K562 (cell line): ENCODE data around the gene R3HDM2. TPM values are rescaled to one million over a fixed set of nuclear protein-coding genes. Genes with fewer than 3 reads are reported as not detected.

Experiments
- CBFA2T2 ChIP-seq: fragments of 450-650 bp; conservative IDR thresholded peaks from 2 replicates; pipeline ENCODE4 v1.6.1; 2017; ENCODE audit warnings: mild to moderate bottlenecking
- DMBX1 ChIP-seq: fragments of 250-450 bp; sonication (Bioruptor Pico); IDR thresholded peaks from 2 replicates; pipeline ENCODE4 v1.8.0; 2022; ENCODE audit warnings: inconsistent platforms, mild to moderate bottlenecking, moderate library complexity, borderline replicate concordance
- ETS2 ChIP-seq: IDR thresholded peaks from 2 replicates; pipeline ENCODE4 v1.6.1; 2016; ENCODE audit warnings: borderline replicate concordance, missing genetic modification characterization, mild to moderate bottlenecking, moderate library complexity, missing compliant biosample characterization; ENCODE audit not compliant: poor library complexity, severe bottlenecking
- GATAD2B ChIP-seq: fragments of 450-650 bp; IDR thresholded peaks from 2 replicates; pipeline ENCODE4 v1.6.1; 2017; ENCODE audit warnings: mild to moderate bottlenecking, borderline replicate concordance
- GTF2A2 ChIP-seq: IDR thresholded peaks from 2 replicates; pipeline ENCODE4 v1.6.1; 2016; ENCODE audit warnings: mild to moderate bottlenecking, missing genetic modification characterization, missing compliant biosample characterization
- KAT2B ChIP-seq: IDR thresholded peaks from one replicate; pipeline ENCODE4 v1.6.1; 2012; ENCODE audit warnings: low read depth, mild to moderate bottlenecking, control low read depth, inconsistent platforms, low read length, moderate library complexity
- KAT8 ChIP-seq: fragments of 450-650 bp; IDR thresholded peaks from 2 replicates; pipeline ENCODE4 v1.6.1; 2016; ENCODE audit warnings: low read depth, mild to moderate bottlenecking
- MYBL2 ChIP-seq, 2 experiments: fragments of 450-650 bp in 1 of 2; sonication (generic) in 1 of 2; formaldehyde crosslinking in 1 of 2; IDR thresholded peaks; 2 replicates each; pipeline versions ENCODE4 v1.6.1 to v1.8.1; 2017 to 2022; ENCODE audit warnings: borderline replicate concordance in 1 of 2, inconsistent platforms in 1 of 2, low read depth in 1 of 2, mild to moderate bottlenecking in 1 of 2, missing genetic modification reagents in 1 of 2, moderate library complexity in 1 of 2
- NELFE ChIP-seq: IDR thresholded peaks from 2 replicates; pipeline ENCODE4 v1.6.1; 2011; ENCODE audit warnings: mild to moderate bottlenecking; ENCODE audit not compliant: insufficient read depth, insufficient read length
- RHOXF2B ChIP-seq: fragments of 250-450 bp; sonication (Bioruptor Pico); conservative IDR thresholded peaks from 2 replicates; pipeline ENCODE4 v1.5.1; 2021
- SMAD3 ChIP-seq: fragments of 450-650 bp; formaldehyde crosslinking; conservative IDR thresholded peaks from 2 replicates; pipeline ENCODE4 v1.4.0; 2020; ENCODE audit warnings: mild to moderate bottlenecking
- TBL1XR1 ChIP-seq, 2 experiments: IDR thresholded peaks; 2 replicates each; pipeline ENCODE4 v1.6.1; 2012; ENCODE audit warnings: improper control_type of control experiment in 2 of 2, low read length in 2 of 2, mild to moderate bottlenecking in 1 of 2
- TEAD2 ChIP-seq: fragments of 450-650 bp; IDR thresholded peaks from 2 replicates; pipeline ENCODE4 v1.6.1; 2016; ENCODE audit warnings: missing genetic modification characterization, control low read depth, missing compliant biosample characterization
- UBTF ChIP-seq, 2 experiments: IDR thresholded peaks; 2 replicates each; pipeline ENCODE4 v1.6.1; 2012; ENCODE audit warnings: improper control_type of control experiment in 2 of 2, low read depth in 2 of 2, low read length in 2 of 2, borderline replicate concordance in 1 of 2
- ZNF282 ChIP-seq: sonication (generic); formaldehyde crosslinking; IDR thresholded peaks from 2 replicates; pipeline ENCODE4 v1.8.1; 2023; ENCODE audit warnings: missing genetic modification reagents
- ZNF445 ChIP-seq: fragments of 250-450 bp; sonication (Bioruptor Pico); IDR thresholded peaks from 2 replicates; pipeline ENCODE4 v1.4.0; 2020; ENCODE audit warnings: low read depth, mild to moderate bottlenecking, moderate library complexity
- polyA plus RNA-seq, 8 experiments: library from polyadenylated mRNA; depleted of rRNA in 4 of 8; stranded (reverse) in 5 of 8; unstranded in 3 of 8; fragments of >200 nt; fragmentation: Nextera tagmentation in 2 of 8; fragmentation: Illumina TruSeq in 1 of 8; extraction: Ambion mirVana in 2 of 8; extraction: Trizol in 1 of 8; gene quantifications; 2 replicates each; pipeline versions ENCODE4 v1.2.1 to v1.2.3, GENCODE V29; 2011 to 2014; ENCODE audit warnings: inconsistent platforms in 1 of 8, missing spikeins in 1 of 8
- total RNA-seq, 7 experiments: library from RNA; depleted of rRNA in 6 of 7; stranded (reverse); fragments of >200 nt in 6 of 7; fragmentation: Illumina TruSeq in 2 of 7; extraction: Trizol in 2 of 7; gene quantifications; 2 replicates each; pipeline versions ENCODE4 v1.2.1 to v1.2.3, GENCODE V29; 2011 to 2021; ENCODE audit warnings: low replicate concordance in 1 of 7
- TF ChIP-seq, protein P1 (sequence below): fragments of 250-450 bp; sonication (Bioruptor Pico); IDR thresholded peaks from 2 replicates; pipeline ENCODE4 v1.5.0; 2020; ENCODE audit warnings: mild to moderate bottlenecking
- TF ChIP-seq, protein P2 (sequence below): fragments of 250-450 bp; sonication (Bioruptor Pico); IDR thresholded peaks from 2 replicates; pipeline ENCODE4 v1.9.0; 2021; ENCODE audit warnings: mild to moderate bottlenecking, inconsistent platforms
- TF ChIP-seq, protein P3 (sequence below): fragments of 250-450 bp; sonication (Bioruptor Pico); IDR thresholded peaks from 2 replicates; pipeline ENCODE4 v1.4.0; 2020; ENCODE audit warnings: borderline replicate concordance

The R3HDM2 gene
- total and polyA plus RNA-seq, 9 of the 15 experiments (the other 6 are each of a cell fraction or from before 2014, with no cell fraction given), result 3.3 to 18.8 (median 9.0) TPM

DNA sequence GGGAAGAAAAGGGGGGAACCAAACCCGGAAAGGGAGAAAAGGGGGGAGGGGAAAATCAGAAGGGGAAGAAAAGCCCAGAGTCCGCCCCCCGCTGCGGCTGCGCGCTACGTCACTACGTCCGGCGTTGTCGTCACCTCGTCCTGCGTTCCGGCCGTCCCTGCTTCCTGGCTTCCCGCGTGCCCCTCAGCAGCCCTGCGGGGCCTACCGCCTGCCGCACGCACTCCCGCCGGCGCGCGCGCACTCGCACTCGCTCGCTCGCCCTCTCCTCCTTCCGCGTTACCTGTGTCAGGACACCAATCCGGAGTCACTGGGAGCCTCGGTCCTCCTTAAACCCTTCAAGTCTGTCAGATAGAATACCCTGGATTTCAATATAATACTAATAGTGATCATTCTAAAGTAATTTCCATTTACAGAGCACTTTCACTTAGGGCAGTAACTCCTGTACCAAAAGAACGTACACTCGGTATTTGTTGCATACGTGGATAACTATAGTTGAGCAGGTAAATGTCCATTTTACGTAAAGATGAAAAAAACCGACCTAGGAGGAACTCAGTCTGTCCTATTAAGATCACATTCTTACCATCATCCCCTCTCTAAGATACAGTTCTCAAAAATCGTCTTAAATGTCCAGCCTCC is at the start of gene R3HDM2 (continued):
- TF ChIP-seq SMAD3, result peak; percentile 67; the same call in 1 of the 2 replicates
- TF ChIP-seq DMBX1 (CRISPR knock-in tag), result no peak
- TF ChIP-seq, protein P1, sequence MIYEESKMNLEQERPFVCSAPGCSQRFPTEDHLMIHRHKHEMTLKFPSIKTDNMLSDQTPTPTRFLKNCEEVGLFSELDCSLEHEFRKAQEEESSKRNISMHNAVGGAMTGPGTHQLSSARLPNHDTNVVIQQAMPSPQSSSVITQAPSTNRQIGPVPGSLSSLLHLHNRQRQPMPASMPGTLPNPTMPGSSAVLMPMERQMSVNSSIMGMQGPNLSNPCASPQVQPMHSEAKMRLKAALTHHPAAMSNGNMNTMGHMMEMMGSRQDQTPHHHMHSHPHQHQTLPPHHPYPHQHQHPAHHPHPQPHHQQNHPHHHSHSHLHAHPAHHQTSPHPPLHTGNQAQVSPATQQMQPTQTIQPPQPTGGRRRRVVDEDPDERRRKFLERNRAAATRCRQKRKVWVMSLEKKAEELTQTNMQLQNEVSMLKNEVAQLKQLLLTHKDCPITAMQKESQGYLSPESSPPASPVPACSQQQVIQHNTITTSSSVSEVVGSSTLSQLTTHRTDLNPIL (CRISPR knock-in tag), result no peak
- no peak for TF ChIP-seq MYBL2 (IDR thresholded peaks at IDR 0.05; ENCODE audit: low read depth)
- no peak for TF ChIP-seq MYBL2 (CRISPR knock-in tag; IDR thresholded peaks at IDR 0.05; ENCODE audit: borderline replicate concordance)
- TF ChIP-seq ZNF282, result no peak
- TF ChIP-seq UBTF (IDR thresholded peaks at IDR 0.05; ENCODE audit: borderline replicate concordance in 1 of 2, low read depth in 2 of 2, low read length in 2 of 2), result no peak; a peak in 1 of 4 replicates
- no peak for TF ChIP-seq CBFA2T2
- 0 out of 2 replicates have a peak, but pooled peaks have one; percentile 33 for TF ChIP-seq ZNF445 (CRISPR knock-in tag)
- TF ChIP-seq RHOXF2B (CRISPR knock-in tag), result no peak
- no peak for TF ChIP-seq NELFE
- TF ChIP-seq TBL1XR1 (IDR thresholded peaks at IDR 0.05; ENCODE audit: low read length in 2 of 2), result peak in 1 of 2 experiments; percentile 30; a peak in 1 of 4 replicates
- no peak for TF ChIP-seq TEAD2 (tag)
- TF ChIP-seq KAT2B, result no peak
- no peak for TF ChIP-seq GTF2A2 (tag)
- TF ChIP-seq KAT8, result no peak
- TF ChIP-seq, protein P2, sequence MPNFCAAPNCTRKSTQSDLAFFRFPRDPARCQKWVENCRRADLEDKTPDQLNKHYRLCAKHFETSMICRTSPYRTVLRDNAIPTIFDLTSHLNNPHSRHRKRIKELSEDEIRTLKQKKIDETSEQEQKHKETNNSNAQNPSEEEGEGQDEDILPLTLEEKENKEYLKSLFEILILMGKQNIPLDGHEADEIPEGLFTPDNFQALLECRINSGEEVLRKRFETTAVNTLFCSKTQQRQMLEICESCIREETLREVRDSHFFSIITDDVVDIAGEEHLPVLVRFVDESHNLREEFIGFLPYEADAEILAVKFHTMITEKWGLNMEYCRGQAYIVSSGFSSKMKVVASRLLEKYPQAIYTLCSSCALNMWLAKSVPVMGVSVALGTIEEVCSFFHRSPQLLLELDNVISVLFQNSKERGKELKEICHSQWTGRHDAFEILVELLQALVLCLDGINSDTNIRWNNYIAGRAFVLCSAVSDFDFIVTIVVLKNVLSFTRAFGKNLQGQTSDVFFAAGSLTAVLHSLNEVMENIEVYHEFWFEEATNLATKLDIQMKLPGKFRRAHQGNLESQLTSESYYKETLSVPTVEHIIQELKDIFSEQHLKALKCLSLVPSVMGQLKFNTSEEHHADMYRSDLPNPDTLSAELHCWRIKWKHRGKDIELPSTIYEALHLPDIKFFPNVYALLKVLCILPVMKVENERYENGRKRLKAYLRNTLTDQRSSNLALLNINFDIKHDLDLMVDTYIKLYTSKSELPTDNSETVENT (CRISPR knock-in tag), result peak; percentile 57; the same call in 1 of the 2 replicates
- TF ChIP-seq, protein P3, sequence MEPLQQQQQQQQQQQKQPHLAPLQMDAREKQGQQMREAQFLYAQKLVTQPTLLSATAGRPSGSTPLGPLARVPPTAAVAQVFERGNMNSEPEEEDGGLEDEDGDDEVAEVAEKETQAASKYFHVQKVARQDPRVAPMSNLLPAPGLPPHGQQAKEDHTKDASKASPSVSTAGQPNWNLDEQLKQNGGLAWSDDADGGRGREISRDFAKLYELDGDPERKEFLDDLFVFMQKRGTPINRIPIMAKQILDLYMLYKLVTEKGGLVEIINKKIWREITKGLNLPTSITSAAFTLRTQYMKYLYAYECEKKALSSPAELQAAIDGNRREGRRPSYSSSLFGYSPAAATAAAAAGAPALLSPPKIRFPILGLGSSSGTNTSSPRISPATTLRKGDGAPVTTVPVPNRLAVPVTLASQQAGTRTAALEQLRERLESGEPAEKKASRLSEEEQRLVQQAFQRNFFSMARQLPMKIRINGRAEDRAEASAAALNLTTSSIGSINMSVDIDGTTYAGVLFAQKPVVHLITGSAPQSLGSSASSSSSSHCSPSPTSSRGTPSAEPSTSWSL (CRISPR knock-in tag), result 0 out of 2 replicates have a peak, but pooled peaks have one; percentile 48
- no peak for TF ChIP-seq GATAD2B
- no peak for TF ChIP-seq ETS2 (tag)
